H7 (cell line): Measurements from ENCODE around the gene IL17RE. TPM values are rescaled to one million over a fixed set of nuclear protein-coding genes. Genes with fewer than 3 reads are reported as not detected.

Experiments used
- DNase-seq: peaks from one replicate; pipeline ENCODE4 v3.0.0; 2012
- H3K27me3 ChIP-seq: 2 replicates; pipeline ENCODE4 v1.6.0; 2011; ENCODE audit warnings: mild to moderate bottlenecking, low read length; ENCODE audit not compliant: control insufficient read depth, insufficient read depth
- H3K36me3 ChIP-seq: replicated peaks from 2 replicates; pipeline ENCODE4 v1.5.1; 2011; ENCODE audit warnings: low read length; ENCODE audit not compliant: control insufficient read depth, insufficient read depth
- H3K4me3 ChIP-seq: 2 replicates; pipeline ENCODE4 v1.5.1; 2011; ENCODE audit warnings: low read depth, mild to moderate bottlenecking, control low read depth, low read length, moderate library complexity; ENCODE audit not compliant: insufficient read depth
- total RNA-seq: library from RNA; depleted of rRNA; stranded (reverse); fragments of >200 nt; shearing (Covaris generic); gene quantifications from 2 replicates; pipeline ENCODE4 v1.2.3, GENCODE V29; 2014

Gene IL17RE
- total RNA-seq, 1 experiment from 2014 or later, result 1.9 TPM

DNA sequence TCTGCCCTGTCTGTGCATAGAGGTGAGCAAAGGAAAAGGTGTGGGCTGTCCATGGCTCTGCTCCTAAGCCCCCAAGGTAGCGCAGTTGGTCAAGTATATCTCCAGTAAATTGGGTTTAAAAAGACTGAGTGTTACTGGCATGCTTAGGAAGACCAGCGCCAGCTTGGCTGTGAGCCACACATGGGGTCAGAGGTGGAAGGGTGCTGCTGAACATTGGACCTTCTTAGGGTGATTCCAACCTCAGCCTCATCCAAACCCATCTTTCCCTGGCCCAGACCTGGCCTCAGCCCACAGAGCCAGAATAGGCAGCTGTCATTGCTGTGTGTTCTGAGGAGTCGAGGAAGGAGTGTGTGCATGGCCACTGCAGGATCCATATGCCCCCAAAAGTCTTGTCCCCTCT, 5.6 kb downstream of the IL17RE start:
- Histone ChIP-seq H3K36me3 (no peaks in the 10 kb centered on the region; the same call in 1 of the 2 replicates), H3K27me3 (no peaks in the 10 kb centered on the region), H3K4me3 (no peak overlapping the region)
- no peak for DNase-seq

DNA sequence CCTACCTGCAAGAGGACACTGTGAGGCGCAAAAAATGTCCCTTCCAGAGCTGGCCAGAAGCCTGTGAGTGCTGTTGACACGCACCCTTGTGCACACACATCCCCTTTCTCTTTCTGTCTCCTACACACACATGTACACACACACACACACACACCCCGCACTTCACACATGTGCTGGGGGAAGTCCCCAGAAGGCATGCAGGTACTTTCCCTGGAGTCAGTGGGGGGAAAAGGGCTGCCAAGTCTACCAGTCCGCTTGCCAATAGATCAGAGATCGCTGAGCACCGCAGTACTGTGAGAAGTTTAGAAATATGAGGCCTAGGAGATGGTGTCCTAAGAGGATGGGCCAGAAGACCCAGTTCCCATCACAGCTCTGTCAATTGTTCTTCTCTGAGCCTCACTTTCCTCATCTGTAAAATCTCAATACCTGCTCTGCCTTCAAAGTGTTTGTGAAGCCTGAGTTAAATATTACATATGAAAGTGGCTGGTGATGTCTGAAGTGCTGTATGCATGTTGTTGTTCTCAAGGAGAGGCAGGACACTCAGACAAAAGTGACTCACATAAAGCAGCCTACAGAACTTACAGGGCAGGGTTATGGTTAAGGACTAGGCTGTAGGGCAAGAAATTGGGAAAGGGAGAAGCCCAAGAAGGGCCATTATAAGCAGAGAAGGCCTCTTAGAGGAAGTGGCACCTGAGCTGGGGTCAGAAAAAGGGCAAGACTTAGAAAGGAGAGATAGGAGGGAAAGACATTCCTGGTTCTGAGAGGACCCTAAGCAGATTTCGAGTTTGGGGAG, 6.8 kb downstream of the IL17RE start:
- DNase-seq, result no peak
- H3K27me3 ChIP-seq, result no peaks in the 10 kb centered on the region; the same call in 1 of the 2 replicates
- no peaks in the 10 kb centered on the region; the same call in 1 of the 2 replicates for H3K36me3 ChIP-seq
- H3K4me3 ChIP-seq, result no peak overlapping the region

DNA sequence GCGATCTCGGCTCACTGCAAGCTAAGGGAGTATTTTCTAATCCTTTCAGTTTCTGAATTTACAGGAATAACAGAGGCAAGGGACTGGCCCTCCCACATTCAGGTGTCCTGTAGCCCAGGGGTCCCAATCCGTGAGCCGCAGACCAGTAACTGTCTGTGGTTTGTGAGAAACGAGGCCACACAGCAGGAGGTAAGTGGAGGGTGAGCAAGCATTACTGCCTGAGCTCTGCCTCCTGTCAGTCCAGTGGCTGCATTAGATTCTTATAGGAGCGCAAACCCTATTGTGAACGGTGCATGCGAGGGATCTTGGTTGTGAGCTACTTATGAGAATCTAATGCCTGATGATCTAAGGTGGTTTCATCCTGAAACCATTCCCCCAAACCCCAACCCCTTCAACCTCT, 9.2 kb downstream of the IL17RE start:
- no peak for DNase-seq
- Histone ChIP-seq H3K4me3 (no peak overlapping the region), H3K36me3 (no peaks in the 10 kb centered on the region), H3K27me3 (peaks cover 3% of the 10 kb centered on the region)

DNA sequence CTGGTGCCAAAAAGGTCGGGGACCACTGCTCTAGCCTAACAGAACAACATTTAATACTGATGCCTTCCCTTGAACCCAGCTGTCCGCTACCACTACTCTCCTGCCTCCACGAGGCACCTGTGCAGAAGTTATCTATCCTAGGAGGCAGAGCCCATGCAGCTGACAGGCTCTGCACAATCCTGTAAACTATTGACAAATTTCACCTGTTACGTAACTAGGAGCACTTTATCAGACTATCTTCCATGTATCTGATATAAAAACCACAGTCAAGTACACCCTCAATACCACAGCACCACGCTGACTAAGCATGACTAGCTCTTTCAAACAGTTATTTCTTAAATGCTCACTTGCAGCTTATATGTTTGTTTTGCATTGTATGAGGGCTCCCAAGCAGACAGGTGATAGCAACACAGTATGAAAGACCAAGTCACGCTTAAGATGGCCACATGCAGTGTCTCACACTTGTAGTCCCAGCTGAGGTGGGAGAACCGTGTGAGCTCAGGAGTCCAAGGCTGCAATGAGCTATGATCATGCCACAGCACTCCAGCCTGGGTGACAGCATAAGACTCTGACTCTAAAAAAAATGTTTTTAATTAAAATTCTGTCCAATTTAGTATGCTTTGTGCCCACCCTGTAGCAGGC, 9.8 kb downstream of the IL17RE start:
- no peaks in the 10 kb centered on the region for H3K36me3 ChIP-seq
- no peak overlapping the region for H3K4me3 ChIP-seq
- H3K27me3 ChIP-seq, result peaks cover 3% of the 10 kb centered on the region
- DNase-seq, result no peak

DNA sequence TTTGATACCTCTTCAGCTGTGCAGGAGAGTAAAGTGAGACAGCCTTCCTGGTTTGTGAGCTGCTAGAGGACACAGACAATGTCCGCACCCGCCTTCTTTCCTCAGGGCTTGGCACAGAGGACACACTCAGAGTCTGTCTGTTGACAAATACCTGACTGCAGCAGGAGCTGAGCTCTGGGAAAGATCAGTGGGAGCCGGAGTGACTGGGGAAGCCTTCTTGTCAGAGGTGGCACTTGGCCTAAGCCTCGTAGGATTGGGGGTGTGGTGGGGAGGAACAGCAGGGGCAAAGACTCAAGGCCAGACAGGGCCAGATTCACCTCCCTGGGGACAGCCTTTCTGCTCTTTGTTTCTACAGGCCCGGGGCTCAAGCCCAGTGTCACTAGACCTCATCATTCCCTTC, 11.0 kb downstream of the IL17RE start:
- DNase-seq, result no peak
- Histone ChIP-seq H3K4me3 (no peak overlapping the region), H3K36me3 (no peaks in the 10 kb centered on the region), H3K27me3 (peaks cover 3% of the 10 kb centered on the region)

DNA sequence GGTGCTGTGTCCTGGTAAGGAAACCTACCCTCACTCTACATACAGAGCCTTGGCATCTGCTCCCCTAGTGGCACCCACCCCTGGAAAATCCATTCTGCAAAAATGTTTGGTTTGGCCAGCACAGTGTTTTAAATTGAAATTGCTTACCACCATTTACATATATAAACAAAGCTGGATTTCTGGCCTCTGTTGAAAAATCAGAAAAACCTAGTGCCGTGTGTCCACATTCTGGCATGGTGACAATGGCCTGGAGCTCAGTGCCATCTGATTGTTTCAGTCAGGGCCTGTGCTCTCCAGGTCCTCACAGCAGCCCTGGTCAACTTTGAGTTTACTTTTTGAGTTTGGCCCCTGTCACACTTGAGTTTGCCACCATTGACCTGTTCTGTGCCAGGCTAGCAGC, 11.4 kb downstream of the IL17RE start:
- Histone ChIP-seq H3K36me3 (no peaks in the 10 kb centered on the region), H3K27me3 (peaks cover 3% of the 10 kb centered on the region), H3K4me3 (no peak overlapping the region)
- no peak for DNase-seq

DNA sequence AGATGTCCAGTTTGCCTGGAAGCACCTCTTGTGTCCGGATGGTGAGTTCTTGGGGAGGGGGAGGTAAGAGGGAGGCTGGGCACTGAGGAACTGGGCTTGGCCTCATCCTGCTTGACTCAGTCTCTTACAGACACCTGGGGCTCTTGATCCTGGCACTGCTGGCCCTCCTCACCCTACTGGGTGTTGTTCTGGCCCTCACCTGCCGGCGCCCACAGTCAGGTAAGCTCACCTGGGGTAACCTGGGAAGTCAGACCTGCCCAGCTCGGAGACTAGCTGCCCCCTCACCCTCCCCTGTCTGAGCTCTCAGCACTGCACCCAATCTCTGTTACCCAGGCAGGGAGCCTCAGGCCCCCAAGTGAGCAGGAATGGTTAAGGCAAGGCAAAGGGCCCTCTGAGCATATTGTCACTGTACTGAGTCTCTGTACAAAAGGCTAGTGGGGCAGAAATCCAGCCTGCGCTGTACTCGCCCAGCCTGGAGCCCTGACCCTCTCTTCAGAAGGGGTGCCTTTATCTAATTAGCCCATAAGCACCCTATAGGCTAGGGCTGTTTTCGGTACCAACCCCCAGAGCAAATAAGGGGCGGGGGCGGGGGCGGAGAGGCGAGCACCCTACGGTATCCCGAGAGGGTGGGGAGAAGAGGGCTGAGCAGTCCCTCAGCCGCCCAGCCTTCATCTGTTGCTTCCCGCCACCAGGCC, 12.1 kb downstream of the IL17RE start:
- Histone ChIP-seq H3K36me3 (no peaks in the 10 kb centered on the region), H3K27me3 (peaks cover 3% of the 10 kb centered on the region), H3K4me3 (peak overlapping the region; percentile 69)
- peak; percentile 85 for DNase-seq

DNA sequence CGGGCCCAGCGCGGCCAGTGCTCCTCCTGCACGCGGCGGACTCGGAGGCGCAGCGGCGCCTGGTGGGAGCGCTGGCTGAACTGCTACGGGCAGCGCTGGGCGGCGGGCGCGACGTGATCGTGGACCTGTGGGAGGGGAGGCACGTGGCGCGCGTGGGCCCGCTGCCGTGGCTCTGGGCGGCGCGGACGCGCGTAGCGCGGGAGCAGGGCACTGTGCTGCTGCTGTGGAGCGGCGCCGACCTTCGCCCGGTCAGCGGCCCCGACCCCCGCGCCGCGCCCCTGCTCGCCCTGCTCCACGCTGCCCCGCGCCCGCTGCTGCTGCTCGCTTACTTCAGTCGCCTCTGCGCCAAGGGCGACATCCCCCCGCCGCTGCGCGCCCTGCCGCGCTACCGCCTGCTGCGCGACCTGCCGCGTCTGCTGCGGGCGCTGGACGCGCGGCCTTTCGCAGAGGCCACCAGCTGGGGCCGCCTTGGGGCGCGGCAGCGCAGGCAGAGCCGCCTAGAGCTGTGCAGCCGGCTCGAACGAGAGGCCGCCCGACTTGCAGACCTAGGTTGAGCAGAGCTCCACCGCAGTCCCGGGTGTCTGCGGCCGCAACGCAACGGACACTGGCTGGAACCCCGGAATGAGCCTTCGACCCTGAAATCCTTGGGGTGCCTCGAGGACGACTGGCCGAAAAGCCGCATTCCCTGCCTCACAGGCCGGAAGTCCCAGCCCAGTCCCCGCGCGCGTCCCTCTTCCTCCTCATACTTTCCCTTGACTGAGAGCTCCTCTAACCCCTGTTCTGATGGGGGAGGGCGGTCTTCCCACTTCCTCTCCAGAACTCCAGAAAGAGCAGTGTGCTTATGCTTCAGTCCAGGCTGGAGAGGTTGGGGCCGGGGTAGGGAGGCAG, 12.8 kb downstream of the IL17RE start:
- peak; percentile 77 for DNase-seq
- peak overlapping the region; percentile 69 for H3K4me3 ChIP-seq
- H3K27me3 ChIP-seq, result peaks cover 3% of the 10 kb centered on the region
- H3K36me3 ChIP-seq, result no peaks in the 10 kb centered on the region

DNA sequence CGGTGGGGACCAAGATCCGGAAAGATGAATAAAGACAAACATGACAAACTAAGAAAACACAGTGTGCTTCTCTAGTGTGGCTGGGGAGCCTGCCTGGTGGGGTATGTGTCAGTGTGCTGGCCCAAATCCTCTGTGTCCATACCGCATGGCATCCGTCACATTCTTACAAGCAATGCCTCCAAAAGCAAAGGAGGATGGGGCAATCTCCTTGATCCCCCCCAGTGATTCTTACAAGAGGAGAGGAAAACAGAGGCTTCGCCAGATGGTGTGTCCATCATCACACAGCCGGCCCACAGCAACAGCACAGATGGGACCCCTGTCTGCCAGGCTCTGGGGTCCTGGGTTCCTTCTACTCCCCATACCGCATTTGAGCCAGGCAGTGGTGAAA, 13.7 kb downstream of the IL17RE start:
- 0 out of 2 replicates have a peak overlapping the region, but pooled peaks have one; percentile 12 for H3K4me3 ChIP-seq

DNA sequence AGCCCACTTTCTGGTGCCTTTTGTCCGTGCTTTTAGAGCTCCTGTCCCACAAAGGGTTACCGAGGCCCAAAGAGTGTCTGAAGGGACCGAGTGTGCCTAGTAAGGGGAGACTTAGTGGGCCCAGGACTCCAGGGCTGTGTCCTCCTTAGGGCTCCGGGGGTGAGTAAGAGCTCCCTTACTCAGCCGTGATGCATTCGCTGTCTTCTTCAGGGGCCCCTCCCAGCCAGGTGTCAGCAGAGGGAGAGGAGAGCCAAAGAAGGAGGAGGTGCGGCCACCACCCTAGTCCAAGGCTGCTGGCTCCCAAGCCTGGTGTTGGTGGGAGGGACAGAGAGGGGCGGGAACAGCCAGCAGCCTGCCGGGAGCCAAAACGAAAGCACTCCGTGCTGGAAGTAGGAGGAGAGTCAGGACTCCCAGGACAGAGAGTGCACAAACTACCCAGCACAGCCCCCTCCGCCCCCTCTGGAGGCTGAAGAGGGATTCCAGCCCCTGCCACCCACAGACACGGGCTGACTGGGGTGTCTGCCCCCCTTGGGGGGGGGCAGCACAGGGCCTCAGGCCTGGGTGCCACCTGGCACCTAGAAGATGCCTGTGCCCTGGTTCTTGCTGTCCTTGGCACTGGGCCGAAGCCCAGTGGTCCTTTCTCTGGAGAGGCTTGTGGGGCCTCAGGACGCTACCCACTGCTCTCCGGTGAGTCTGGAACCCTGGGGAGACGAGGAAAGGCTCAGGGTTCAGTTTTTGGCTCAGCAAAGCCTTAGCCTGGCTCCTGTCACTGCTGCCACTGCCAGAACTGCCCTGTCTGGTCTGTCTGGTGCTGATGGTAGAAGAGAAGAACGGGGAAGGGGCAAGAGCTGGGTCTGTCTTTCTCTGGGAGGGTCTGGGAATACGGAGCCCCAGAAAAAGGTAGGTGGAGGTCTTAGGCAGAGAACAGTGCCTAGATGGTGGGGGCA, 14.4 kb downstream of the IL17RE start, which contains the start of gene IL17RC:
IL17RC (plus strand) TSS at position 365 of the 947 bp plus-strand sequence; CDS start at position 583, 218 bp downstream.
- Histone ChIP-seq H3K36me3 (no peaks in the 10 kb centered on the region), H3K4me3 (peak within 1 kb of the TSS; percentile 69), H3K27me3 (peaks cover 3% of the 10 kb centered on the region)
- peak; percentile 93 for DNase-seq

More for the DNA sequence above, 13.7 kb downstream of the IL17RE start:
- H3K27me3 ChIP-seq, result peaks cover 3% of the 10 kb centered on the region
- no peak for DNase-seq
- H3K36me3 ChIP-seq, result no peaks in the 10 kb centered on the region

DNA sequence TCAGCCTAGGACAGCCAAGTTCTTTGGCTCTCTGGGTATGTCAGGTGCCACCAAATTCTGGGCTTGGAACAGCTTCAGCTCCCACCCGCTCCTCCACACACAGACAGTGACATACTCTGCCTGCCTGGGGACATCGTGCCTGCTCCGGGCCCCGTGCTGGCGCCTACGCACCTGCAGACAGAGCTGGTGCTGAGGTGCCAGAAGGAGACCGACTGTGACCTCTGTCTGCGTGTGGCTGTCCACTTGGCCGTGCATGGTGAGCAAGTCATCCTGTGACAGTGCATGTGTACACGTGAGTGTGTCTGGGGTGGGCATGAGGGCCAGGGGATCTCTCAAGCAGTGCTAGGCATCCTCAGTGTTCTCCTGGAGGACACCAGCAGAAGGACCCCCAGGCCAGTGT, 15.2 kb downstream of the IL17RE start:
- peaks cover 3% of the 10 kb centered on the region for H3K27me3 ChIP-seq
- DNase-seq, result no peak
- no peaks in the 10 kb centered on the region for H3K36me3 ChIP-seq
- no peak overlapping the region for H3K4me3 ChIP-seq

DNA sequence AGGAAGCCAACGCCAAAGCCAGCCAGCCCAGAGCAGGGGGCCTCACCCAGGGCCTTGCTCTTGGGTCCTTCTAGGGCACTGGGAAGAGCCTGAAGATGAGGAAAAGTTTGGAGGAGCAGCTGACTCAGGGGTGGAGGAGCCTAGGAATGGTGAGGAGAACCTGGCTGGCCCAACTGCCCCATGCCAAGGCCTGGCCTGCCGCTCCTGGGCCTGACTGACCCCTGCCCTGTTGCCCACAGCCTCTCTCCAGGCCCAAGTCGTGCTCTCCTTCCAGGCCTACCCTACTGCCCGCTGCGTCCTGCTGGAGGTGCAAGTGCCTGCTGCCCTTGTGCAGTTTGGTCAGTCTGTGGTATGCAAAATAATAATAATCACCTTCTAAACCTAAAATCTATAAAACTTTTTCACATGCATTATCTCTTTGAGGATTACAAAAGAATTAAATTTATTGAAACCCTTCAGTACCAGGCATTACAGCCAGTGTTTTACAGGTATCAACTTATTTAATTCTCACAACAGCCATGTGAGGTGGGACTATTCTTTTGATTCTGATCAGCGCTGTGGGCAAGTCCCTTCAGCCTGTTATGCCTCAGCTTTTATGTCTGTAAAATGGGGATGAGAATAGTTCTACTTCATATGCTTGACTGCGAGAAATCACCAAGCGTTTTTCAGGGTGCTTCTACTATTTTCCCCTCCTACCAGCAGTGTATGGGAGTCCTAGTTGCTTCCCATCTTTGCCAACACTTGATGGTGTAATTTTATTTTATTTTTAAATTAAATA, 15.8 kb downstream of the IL17RE start:
- Histone ChIP-seq H3K27me3 (peaks cover 3% of the 10 kb centered on the region), H3K36me3 (no peaks in the 10 kb centered on the region), H3K4me3 (no peak overlapping the region)
- DNase-seq, result no peak
